Endothelial cell (in vitro differentiated cells): ENCODE measurements around the gene SDE2. TPM values are rescaled to one million over a fixed set of nuclear protein-coding genes. Genes with fewer than 3 reads are reported as not detected.
"Not testable (repeated sequence)": the region's sequence is repeated elsewhere in the genome, so short reads cannot be mapped to it uniquely, and the experiment has no call there.

Experiments used
- DNase-seq: peaks from one replicate; pipeline ENCODE4 v3.0.0; 2021; ENCODE audit warnings: low spot score
- H3K27ac Mint-ChIP-seq: one replicate; pipeline ENCODE4 v1.8.0; 2021; ENCODE audit warnings: mixed read lengths, inconsistent platforms; ENCODE audit not compliant: unreplicated experiment
- H3K27me3 Mint-ChIP-seq: one replicate; pipeline ENCODE4 v1.8.0; 2021; ENCODE audit warnings: mild to moderate bottlenecking, moderate library complexity, mixed read lengths, inconsistent platforms; ENCODE audit not compliant: unreplicated experiment
- H3K36me3 Mint-ChIP-seq: one replicate; pipeline ENCODE4 v1.8.0; 2021; ENCODE audit warnings: mild to moderate bottlenecking, low read depth, mixed read lengths, inconsistent platforms; ENCODE audit not compliant: unreplicated experiment
- H3K4me1 Mint-ChIP-seq: one replicate; pipeline ENCODE4 v1.8.0; 2021; ENCODE audit warnings: mild to moderate bottlenecking, mixed read lengths, inconsistent platforms; ENCODE audit not compliant: unreplicated experiment
- H3K4me3 Mint-ChIP-seq: one replicate; pipeline ENCODE4 v1.8.0; 2021; ENCODE audit warnings: mild to moderate bottlenecking, mixed read lengths, inconsistent platforms; ENCODE audit not compliant: unreplicated experiment
- H3K9me3 Mint-ChIP-seq: one replicate; pipeline ENCODE4 v1.8.0; 2021; ENCODE audit warnings: mixed read lengths, inconsistent platforms; ENCODE audit not compliant: unreplicated experiment
- CTCF ChIP-seq: fragments of 200-600 bp; sonication (generic); IDR thresholded peaks from one replicate; pipeline ENCODE4 v1.5.0; 2021; ENCODE audit warnings: antibody characterized with exemption; ENCODE audit not compliant: unreplicated experiment
- total RNA-seq: library from RNA; stranded (reverse); fragmentation: NEBNext Ultra II Directional; extraction: Animal tissue kit (Norgen Biotek cat#: 25700); gene quantifications from one replicate; pipeline ENCODE4 v1.2.1, GENCODE V29; 2021; ENCODE audit not compliant: unreplicated experiment

The SDE2 gene
- total RNA-seq, 1 donor from 2014 or later, result 17.8 TPM

DNA sequence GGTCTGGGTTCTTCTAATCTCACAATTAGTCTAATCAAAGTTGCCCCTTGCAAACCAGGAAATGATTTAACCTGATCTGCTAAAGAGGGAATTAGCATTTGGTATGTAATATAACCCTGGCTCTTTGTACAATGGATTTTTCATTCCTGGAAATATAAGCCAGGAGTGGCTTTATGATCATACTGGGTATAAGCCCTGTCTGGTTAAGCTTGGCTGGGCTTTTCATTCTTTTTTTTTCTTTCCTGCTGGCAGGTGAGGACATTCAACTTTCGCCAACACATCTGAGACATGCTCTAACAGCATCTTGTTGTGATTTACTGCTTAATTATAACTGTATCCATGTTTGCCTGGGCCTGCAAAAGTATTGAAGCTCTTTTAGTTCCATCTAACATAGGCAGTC, 20.4 kb upstream of the SDE2 start:
- H3K4me3 Mint-ChIP-seq, result no peak overlapping the region
- no peaks in the 10 kb centered on the region for H3K36me3 Mint-ChIP-seq
- H3K9me3 Mint-ChIP-seq, result no peaks in the 10 kb centered on the region
- DNase-seq, result no peak
- H3K27ac Mint-ChIP-seq, result no peak overlapping the region
- H3K4me1 Mint-ChIP-seq, result peaks cover 11% of the 10 kb centered on the region
- H3K27me3 Mint-ChIP-seq, result peaks cover 3% of the 10 kb centered on the region
- TF ChIP-seq CTCF, result no peak

DNA sequence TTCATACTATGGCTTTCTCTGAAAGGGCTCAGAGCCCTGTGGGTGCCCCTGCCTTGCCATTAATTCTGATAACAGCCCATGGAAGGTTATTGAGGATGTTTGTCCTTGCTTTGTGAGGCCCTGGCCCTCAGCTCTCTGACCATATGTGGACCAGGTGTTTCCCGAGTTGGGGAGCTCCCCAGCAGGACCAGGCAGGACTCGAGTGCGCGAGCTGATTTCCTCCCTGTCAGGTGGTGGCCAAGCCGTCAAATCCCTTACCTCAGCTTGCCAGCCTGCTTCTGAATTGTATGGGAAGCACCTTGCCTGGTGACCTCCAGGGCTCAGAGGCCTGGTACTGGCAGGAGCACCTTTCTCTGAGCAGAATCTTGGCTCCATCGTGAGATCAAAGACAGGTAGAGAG, 17.9 kb upstream of the SDE2 start:
- DNase-seq, result no peak

DNA sequence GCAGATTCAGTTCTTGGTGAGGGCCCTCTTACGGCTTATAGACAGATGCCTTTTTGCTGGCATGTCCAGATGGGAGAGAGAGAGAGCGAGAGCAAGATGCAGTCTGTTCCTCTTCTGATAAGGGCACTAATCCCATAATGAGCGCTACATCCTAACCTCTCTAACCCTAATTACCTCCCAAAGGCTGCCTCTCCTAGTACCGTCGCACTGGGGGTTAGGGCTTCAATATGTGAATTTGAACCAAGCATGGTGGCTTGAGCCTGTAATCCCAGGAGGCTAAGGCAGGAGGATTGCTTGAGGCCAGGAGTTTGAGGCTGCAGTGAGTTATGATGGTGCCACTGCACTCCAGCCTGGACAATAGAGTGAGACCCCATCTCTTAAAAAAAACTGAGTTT, 10.5 kb upstream of the SDE2 start:
- no peak for DNase-seq
- Mint-ChIP-seq H3K9me3 (no peaks in the 10 kb centered on the region), H3K4me3 (no peak overlapping the region), H3K27ac (no peak overlapping the region), H3K36me3 (no peaks in the 10 kb centered on the region), H3K4me1 (no peaks in the 10 kb centered on the region), H3K27me3 (peaks cover 5% of the 10 kb centered on the region)
- TF ChIP-seq CTCF, result no peak

More for the DNA sequence above, 17.9 kb upstream of the SDE2 start:
- no peaks in the 10 kb centered on the region for H3K36me3 Mint-ChIP-seq
- peaks cover 11% of the 10 kb centered on the region for H3K4me1 Mint-ChIP-seq
- no peak overlapping the region for H3K4me3 Mint-ChIP-seq
- peaks cover 5% of the 10 kb centered on the region for H3K27me3 Mint-ChIP-seq
- no peak for TF ChIP-seq CTCF
- no peak overlapping the region for H3K27ac Mint-ChIP-seq
- no peaks in the 10 kb centered on the region for H3K9me3 Mint-ChIP-seq

DNA sequence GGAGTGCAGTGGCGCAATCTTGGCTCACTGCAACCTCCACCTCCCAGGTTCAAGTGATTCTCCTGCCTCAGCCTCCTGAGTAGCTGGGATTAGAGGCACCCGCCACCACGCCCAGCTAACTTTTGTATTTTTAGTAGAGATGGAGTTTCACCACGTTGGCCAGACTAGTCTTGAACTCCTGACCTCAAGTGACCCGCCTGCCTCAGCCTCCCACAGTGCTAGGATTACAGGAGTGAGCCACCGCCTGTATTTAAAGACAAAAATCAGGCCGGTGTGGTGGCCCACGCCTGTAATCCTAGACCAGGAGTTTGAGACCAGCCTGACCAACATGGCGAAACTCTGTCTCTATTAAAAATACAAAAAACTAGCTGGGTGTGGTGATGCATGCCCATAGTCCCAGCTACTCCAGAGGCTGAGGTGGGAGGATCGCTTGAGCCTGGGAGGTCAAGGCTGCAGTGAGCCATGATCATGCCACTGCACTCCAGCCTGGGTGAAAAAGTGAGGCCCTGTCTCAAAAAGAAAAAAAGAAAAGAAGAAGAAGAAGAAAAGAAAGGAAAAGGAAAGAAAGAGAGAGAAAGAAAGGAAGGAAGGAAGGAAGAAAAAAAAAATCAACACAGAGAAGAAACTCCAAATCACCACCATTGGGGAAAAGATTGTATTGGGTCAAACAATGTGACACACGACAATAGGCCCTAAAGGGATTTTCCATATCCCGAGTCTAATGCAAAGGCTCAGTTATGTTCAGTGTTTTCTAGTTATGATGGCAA, 8.2 kb upstream of the SDE2 start:
- not testable (repeated sequence) for H3K4me1 Mint-ChIP-seq, H3K27ac Mint-ChIP-seq, H3K36me3 Mint-ChIP-seq, H3K9me3 Mint-ChIP-seq, DNase-seq, H3K4me3 Mint-ChIP-seq, H3K27me3 Mint-ChIP-seq

- no peaks in the 10 kb centered on the region for H3K36me3 Mint-ChIP-seq
- H3K9me3 Mint-ChIP-seq, result no peaks in the 10 kb centered on the region
- peaks cover 13% of the 10 kb centered on the region for H3K4me1 Mint-ChIP-seq
- peaks cover 7% of the 10 kb centered on the region for H3K27me3 Mint-ChIP-seq
- DNase-seq, result no peak
- H3K4me3 Mint-ChIP-seq, result no peak overlapping the region
- TF ChIP-seq CTCF, result no peak
- no peak overlapping the region for H3K27ac Mint-ChIP-seq
These were observed 7.5 kb upstream of the SDE2 start for GRCh38 chr1:226006686-226007085.
